H9 (cell line): ENCODE data around the gene EML1. TPM values are rescaled to one million over a fixed set of nuclear protein-coding genes. Genes with fewer than 3 reads are reported as not detected.

Experiments
- DNase-seq: peaks from one replicate; pipeline ENCODE4 v3.0.0-alpha.2; 2017
- H2AFZ ChIP-seq: one replicate; pipeline ENCODE4 v1.6.1; 2013; ENCODE audit warnings: mild to moderate bottlenecking, low read length, control low read depth, moderate library complexity
- H2AK5ac ChIP-seq: 2 replicates; pipeline ENCODE4 v1.6.1; 2013; ENCODE audit warnings: low read length, control low read depth, mixed read lengths; ENCODE audit not compliant: insufficient read length
- H2BK120ac ChIP-seq: one replicate; pipeline ENCODE4 v1.6.1; 2013; ENCODE audit warnings: low read depth, mild to moderate bottlenecking, low read length, control low read depth, inconsistent platforms; ENCODE audit not compliant: poor library complexity, severe bottlenecking
- H2BK12ac ChIP-seq: 2 replicates; pipeline ENCODE4 v1.6.1; 2013; ENCODE audit warnings: low read length, control low read depth, mixed read lengths, low read depth; ENCODE audit not compliant: insufficient read length
- H2BK15ac ChIP-seq: 2 replicates; pipeline ENCODE4 v1.6.1; 2013; ENCODE audit warnings: low read depth, low read length, control low read depth
- H2BK20ac ChIP-seq: one replicate; pipeline ENCODE4 v1.6.1; 2013; ENCODE audit warnings: low read depth, mild to moderate bottlenecking, low read length, control low read depth, inconsistent platforms; ENCODE audit not compliant: poor library complexity, severe bottlenecking
- H2BK5ac ChIP-seq: 2 replicates; pipeline ENCODE4 v1.6.1; 2013; ENCODE audit warnings: low read length, control low read depth, mixed read lengths; ENCODE audit not compliant: insufficient read length
- H3K14ac ChIP-seq: 2 replicates; pipeline ENCODE4 v1.6.1; 2013; ENCODE audit warnings: low read length, control low read depth; ENCODE audit not compliant: insufficient read depth
- H3K18ac ChIP-seq: 2 replicates; pipeline ENCODE4 v1.6.1; 2013; ENCODE audit warnings: low read depth, mild to moderate bottlenecking, mixed read lengths, low read length, control low read depth; ENCODE audit not compliant: insufficient read length
- H3K23ac ChIP-seq: 2 replicates; pipeline ENCODE4 v1.6.1; 2013; ENCODE audit warnings: low read length, control low read depth, mixed read lengths, low read depth; ENCODE audit not compliant: insufficient read length
- H3K23me2 ChIP-seq: 2 replicates; pipeline ENCODE4 v1.6.1; 2013; ENCODE audit warnings: low read depth, mild to moderate bottlenecking, mixed read lengths, low read length, control low read depth; ENCODE audit not compliant: insufficient read length, poor library complexity, severe bottlenecking
- H3K27ac ChIP-seq: 2 replicates; pipeline ENCODE4 v1.5.1; 2013; ENCODE audit warnings: low read length, control low read depth, mixed read lengths, low read depth; ENCODE audit not compliant: insufficient read length
- H3K27me3 ChIP-seq: 2 replicates; pipeline ENCODE4 v1.6.1; 2013; ENCODE audit warnings: low read length, control low read depth, inconsistent platforms; ENCODE audit not compliant: insufficient read depth
- H3K4ac ChIP-seq: 2 replicates; pipeline ENCODE4 v1.6.1; 2013; ENCODE audit warnings: low read depth, mild to moderate bottlenecking, control low read depth, inconsistent platforms, low read length, moderate library complexity
- H3K4me1 ChIP-seq: 2 replicates; pipeline ENCODE4 v1.6.1; 2013; ENCODE audit warnings: low read length, control low read depth, inconsistent platforms; ENCODE audit not compliant: insufficient read depth
- H3K4me2 ChIP-seq: 2 replicates; pipeline ENCODE4 v1.6.1; 2013; ENCODE audit warnings: low read length, control low read depth, mixed read lengths; ENCODE audit not compliant: insufficient read length, insufficient read depth
- H3K56ac ChIP-seq: 2 replicates; pipeline ENCODE4 v1.6.1; 2013; ENCODE audit warnings: low read depth, mild to moderate bottlenecking, mixed read lengths, low read length, control low read depth; ENCODE audit not compliant: insufficient read length
- H3K79me1 ChIP-seq: 2 replicates; pipeline ENCODE4 v1.6.1; 2013; ENCODE audit warnings: low read depth, mild to moderate bottlenecking, moderate library complexity, low read length, control low read depth, inconsistent platforms; ENCODE audit not compliant: insufficient read depth, poor library complexity, severe bottlenecking
- H3K79me2 ChIP-seq: 2 replicates; pipeline ENCODE4 v1.6.1; 2013; ENCODE audit warnings: low read length, control low read depth, inconsistent platforms; ENCODE audit not compliant: insufficient read depth
- H3K9ac ChIP-seq: 2 replicates; pipeline ENCODE4 v1.6.1; 2013; ENCODE audit warnings: low read length, control low read depth, mixed read lengths; ENCODE audit not compliant: insufficient read length; ENCODE audit errors: extremely low read depth
- H3K9me3 ChIP-seq: one replicate; pipeline ENCODE4 v1.6.1; 2013; ENCODE audit warnings: low read depth, low read length, inconsistent platforms; ENCODE audit not compliant: control insufficient read depth
- H3T11ph ChIP-seq: one replicate; pipeline ENCODE4 v1.6.1; 2013; ENCODE audit warnings: mild to moderate bottlenecking, low read length, control low read depth, inconsistent platforms
- H4K20me1 ChIP-seq: one replicate; pipeline ENCODE4 v1.6.1; 2013; ENCODE audit not compliant: control insufficient read depth, insufficient read length, insufficient read depth
- H4K5ac ChIP-seq: 2 replicates; pipeline ENCODE4 v1.6.1; 2013; ENCODE audit warnings: low read depth, mild to moderate bottlenecking, mixed read lengths, low read length, control low read depth; ENCODE audit not compliant: insufficient read length
- H4K8ac ChIP-seq: replicated peaks from 2 replicates; pipeline ENCODE4 v1.6.1; 2013; ENCODE audit warnings: low read length, control low read depth, mixed read lengths, low read depth; ENCODE audit not compliant: insufficient read length
- H4K91ac ChIP-seq: 2 replicates; pipeline ENCODE4 v1.6.1; 2013; ENCODE audit warnings: low read depth, mild to moderate bottlenecking, moderate library complexity, mixed read lengths, low read length, control low read depth; ENCODE audit not compliant: insufficient read length
- H3K27ac Mint-ChIP-seq, 3 experiments: 2 replicates in 2 of 3; 3 replicates in 1 of 3; pipeline ENCODE4 v1.8.0; 2020 to 2021; ENCODE audit warnings: mixed read lengths in 3 of 3, mild to moderate bottlenecking in 1 of 3, moderate library complexity in 1 of 3
- H3K27me3 Mint-ChIP-seq: 2 replicates; pipeline ENCODE4 v1.8.0; 2021; ENCODE audit warnings: low read depth, mild to moderate bottlenecking, moderate library complexity, mixed read lengths
- H3K36me3 Mint-ChIP-seq, 3 experiments: 2 replicates in 2 of 3; 3 replicates in 1 of 3; pipeline ENCODE4 v1.8.0; 2020 to 2021; ENCODE audit warnings: low read depth in 3 of 3, mixed read lengths in 3 of 3; ENCODE audit not compliant: insufficient read depth in 1 of 3
- H3K4me1 Mint-ChIP-seq, 2 experiments: 2 replicates each; pipeline ENCODE4 v1.8.0; 2020; ENCODE audit warnings: mixed read lengths in 2 of 2
- H3K4me3 Mint-ChIP-seq, 2 experiments: 2 replicates in 1 of 2; 3 replicates in 1 of 2; pipeline ENCODE4 v1.8.0; 2020 to 2021; ENCODE audit warnings: mild to moderate bottlenecking in 2 of 2, mixed read lengths in 2 of 2, moderate library complexity in 1 of 2
- H3K9me3 Mint-ChIP-seq, 2 experiments: 2 replicates in 1 of 2; 3 replicates in 1 of 2; pipeline ENCODE4 v1.8.0; 2020; ENCODE audit warnings: mild to moderate bottlenecking in 2 of 2, mixed read lengths in 2 of 2, moderate library complexity in 1 of 2
- CTCF ChIP-seq: fragments of 200-600 bp; sonication (generic); conservative IDR thresholded peaks from 3 replicates; pipeline ENCODE4 v1.8.0; 2021; ENCODE audit warnings: antibody characterized with exemption, mild to moderate bottlenecking
- WGBS: extraction: QIAGEN DNeasy Blood & Tissue Kit; methylation state at CpG from one replicate; pipeline ENCODE4 v1.1.7; 2013; ENCODE audit warnings: missing lambda C conversion rate, low lambda C conversion rate, mixed read lengths; ENCODE audit not compliant: insufficient read length; ENCODE audit errors: extremely low coverage; 5-methylcytosine and 5-hydroxymethylcytosine counted together
- total RNA-seq: library from RNA; stranded (reverse); gene quantifications from 2 replicates; pipeline ENCODE4 v1.2.1, GENCODE V29; 2021

The EML1 gene
- total RNA-seq, 1 experiment from 2014 or later, result 16.7 TPM

- Histone ChIP-seq H3K27ac (no peak overlapping the region), H4K91ac (no peak overlapping the region), H3K9ac (no peak overlapping the region), H2BK5ac (no peak overlapping the region), H2BK120ac (no peak overlapping the region), H4K8ac (no peak overlapping the region), H3K27me3 (no peaks in the 10 kb centered on the region), H2AK5ac (no peak overlapping the region), H2BK12ac (no peak overlapping the region), H3K4me2 (no peak overlapping the region), H3K18ac (no peak overlapping the region), H3T11ph (no peak overlapping the region), H3K14ac (no peak overlapping the region), H4K20me1 (no peaks in the 10 kb centered on the region), H2BK15ac (no peak overlapping the region), H3K79me2 (no peaks in the 10 kb centered on the region), H2BK20ac (no peak overlapping the region), H3K4me1 (peaks cover 7% of the 10 kb centered on the region; the same call in 1 of the 2 replicates), H4K5ac (no peak overlapping the region), H3K23me2 (no peaks in the 10 kb centered on the region), H3K9me3 (no peaks in the 10 kb centered on the region), H3K56ac (no peak overlapping the region), H3K23ac (no peak overlapping the region), H3K4ac (no peak overlapping the region), H3K79me1 (no peaks in the 10 kb centered on the region), H2AFZ (no peak overlapping the region)
- no peak for DNase-seq
- Mint-ChIP-seq H3K4me3 (no peak overlapping the region), H3K36me3 (peaks cover 3 to 15% (median 6%) of the 10 kb centered on the region in 3 experiments; a peak in 6 of 7 replicates), H3K27me3 (peaks cover 21% of the 10 kb centered on the region), H3K4me1 (peaks cover 23% of the 10 kb centered on the region in 2 experiments), H3K27ac (no peak overlapping the region), H3K9me3 (peaks cover 12 to 13% of the 10 kb centered on the region in 2 experiments)
- TF ChIP-seq CTCF, result no peak
- no CpG with 5 or more reads among the region's 1 CpG for WGBS
Measured at GRCh38 chr14:99779751-99780150, 13.5 kb upstream of the EML1 start.
